MM.1S (cell line): Measurements from ENCODE around the gene DPPA5.

Experiments
- CTCF ChIP-seq: fragments of 300-600 bp; sonication (generic); IDR thresholded peaks from 2 replicates; pipeline ENCODE4 v1.5.1; 2016; ENCODE audit warnings: antibody characterized with exemption, low read length, mixed read lengths
- EZH2 ChIP-seq: fragments of 300-600 bp; sonication (generic); optimal IDR thresholded peaks from 2 replicates; pipeline ENCODE3; 2017; ENCODE audit warnings: low read depth, mild to moderate bottlenecking, antibody characterized with exemption, low read length, mixed read lengths

GRCh38 chr6:73348550-73349204, 5.4 kb downstream of the DPPA5 start:
- no peak for TF ChIP-seq CTCF
- TF ChIP-seq EZH2, result no peak
